DND-41 (cell line): Measurements from ENCODE around the gene OR51F1.

Source experiments
- EZH2 ChIP-seq: IDR thresholded peaks from 3 replicates; pipeline ENCODE4 v1.6.1; 2012; ENCODE audit warnings: borderline replicate concordance, low read depth, mild to moderate bottlenecking, moderate library complexity, low read length, inconsistent platforms; ENCODE audit not compliant: severe bottlenecking
- TF ChIP-seq, protein P1 (sequence below): IDR thresholded peaks from 2 replicates; pipeline ENCODE4 v1.5.1; 2012; ENCODE audit warnings: borderline replicate concordance, low read length, moderate library complexity, mild to moderate bottlenecking; ENCODE audit not compliant: poor library complexity, severe bottlenecking; ENCODE audit errors: extremely low read depth

DNA sequence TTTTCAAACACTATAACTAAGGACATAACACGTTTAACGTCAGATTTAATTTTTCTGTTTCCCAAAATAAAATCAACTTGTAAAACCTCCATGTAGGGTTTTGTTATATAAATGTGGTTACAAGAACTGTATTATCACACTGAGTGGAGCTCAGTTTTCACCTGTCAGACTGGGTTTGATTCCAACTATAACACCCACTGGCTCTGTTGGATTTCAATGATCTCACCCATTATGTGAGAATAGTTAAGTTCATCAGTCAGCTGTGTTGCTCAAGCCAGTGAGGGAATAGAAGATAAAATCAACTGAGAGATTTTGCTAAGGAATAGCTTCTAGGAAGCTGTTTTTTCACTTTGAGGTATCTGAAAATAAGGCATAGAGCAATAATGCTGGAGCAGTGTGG, 39.5 kb upstream of the OR51F1 start:
- TF ChIP-seq, protein P1, sequence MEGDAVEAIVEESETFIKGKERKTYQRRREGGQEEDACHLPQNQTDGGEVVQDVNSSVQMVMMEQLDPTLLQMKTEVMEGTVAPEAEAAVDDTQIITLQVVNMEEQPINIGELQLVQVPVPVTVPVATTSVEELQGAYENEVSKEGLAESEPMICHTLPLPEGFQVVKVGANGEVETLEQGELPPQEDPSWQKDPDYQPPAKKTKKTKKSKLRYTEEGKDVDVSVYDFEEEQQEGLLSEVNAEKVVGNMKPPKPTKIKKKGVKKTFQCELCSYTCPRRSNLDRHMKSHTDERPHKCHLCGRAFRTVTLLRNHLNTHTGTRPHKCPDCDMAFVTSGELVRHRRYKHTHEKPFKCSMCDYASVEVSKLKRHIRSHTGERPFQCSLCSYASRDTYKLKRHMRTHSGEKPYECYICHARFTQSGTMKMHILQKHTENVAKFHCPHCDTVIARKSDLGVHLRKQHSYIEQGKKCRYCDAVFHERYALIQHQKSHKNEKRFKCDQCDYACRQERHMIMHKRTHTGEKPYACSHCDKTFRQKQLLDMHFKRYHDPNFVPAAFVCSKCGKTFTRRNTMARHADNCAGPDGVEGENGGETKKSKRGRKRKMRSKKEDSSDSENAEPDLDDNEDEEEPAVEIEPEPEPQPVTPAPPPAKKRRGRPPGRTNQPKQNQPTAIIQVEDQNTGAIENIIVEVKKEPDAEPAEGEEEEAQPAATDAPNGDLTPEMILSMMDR: no peak
- no peak for TF ChIP-seq EZH2
